HEK293T (cell line): ENCODE measurements around the gene CDO1.

Experiments used
- ARNT ChIP-seq: fragments of 450-650 bp; IDR thresholded peaks from 2 replicates; pipeline ENCODE4 v1.6.1; 2017; ENCODE audit warnings: mild to moderate bottlenecking
- BHLHE40 ChIP-seq: fragments of 450-650 bp; IDR thresholded peaks from 2 replicates; pipeline ENCODE4 v1.6.1; 2016; ENCODE audit warnings: mild to moderate bottlenecking, moderate library complexity, borderline replicate concordance
- CTBP1 ChIP-seq: fragments of 450-650 bp; IDR thresholded peaks from 2 replicates; pipeline ENCODE4 v1.6.1; 2016; ENCODE audit warnings: borderline replicate concordance
- ELF4 ChIP-seq: fragments of 450-650 bp; IDR thresholded peaks from 2 replicates; pipeline ENCODE4 v1.6.1; 2017; ENCODE audit warnings: antibody characterized with exemption
- FOXA1 ChIP-seq: fragments of 450-650 bp; IDR thresholded peaks from 2 replicates; pipeline ENCODE4 v1.6.1; 2016; ENCODE audit warnings: mild to moderate bottlenecking
- FOXM1 ChIP-seq: fragments of 450-650 bp; IDR thresholded peaks from 2 replicates; pipeline ENCODE4 v1.6.1; 2017; ENCODE audit warnings: mild to moderate bottlenecking, borderline replicate concordance
- LEF1 ChIP-seq: fragments of 450-650 bp; IDR thresholded peaks from 2 replicates; pipeline ENCODE4 v1.6.1; 2017; ENCODE audit warnings: mild to moderate bottlenecking, borderline replicate concordance
- SP1 ChIP-seq: fragments of 450-650 bp; IDR thresholded peaks from 2 replicates; pipeline ENCODE4 v1.6.1; 2017
- TARDBP ChIP-seq: fragments of 450-650 bp; IDR thresholded peaks from 2 replicates; pipeline ENCODE4 v1.6.1; 2016

DNA sequence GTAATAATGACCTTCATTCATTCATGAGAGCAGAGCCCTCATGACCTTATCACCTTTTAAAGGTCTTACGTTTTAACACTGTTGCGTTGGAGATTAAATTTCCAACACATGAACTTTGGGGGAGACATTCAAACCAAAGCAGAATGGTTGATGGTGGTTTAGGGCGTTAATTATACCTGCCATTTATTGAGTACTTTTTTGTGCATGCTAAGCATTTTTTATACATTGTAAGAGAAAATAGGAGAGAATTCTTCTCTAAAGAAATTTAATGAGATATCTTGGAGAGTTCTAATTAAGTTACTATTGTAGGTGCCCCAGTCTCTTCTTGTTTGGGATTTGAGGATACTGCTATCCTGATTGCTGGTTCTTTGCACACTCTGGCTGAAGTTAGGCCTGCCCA, 37.7 kb upstream of the CDO1 start:
- TF ChIP-seq CTBP1 (no peak), TARDBP (no peak), FOXM1 (no peak), BHLHE40 (no peak), LEF1 (no peak), SP1 (no peak), ARNT (no peak), FOXA1 (no peak), ELF4 (no peak)
